Immature natural killer cell (primary cell): ENCODE measurements around the gene APLN. TPM values are rescaled to one million over a fixed set of nuclear protein-coding genes. Genes with fewer than 3 reads are reported as not detected.

Experiments used
- DNase-seq, 3 donors: peaks; one replicate each; pipeline ENCODE4 v3.0.0; 2022; ENCODE audit warnings: mixed read lengths in 1 of 3
- H3K27ac Mint-ChIP-seq, 6 donors: one replicate each; pipeline ENCODE4 v1.8.0; 2020; ENCODE audit warnings: mixed read lengths in 6 of 6, mild to moderate bottlenecking in 5 of 6, inconsistent platforms in 4 of 6, moderate library complexity in 3 of 6
- H3K27me3 Mint-ChIP-seq, 3 donors: one replicate each; pipeline ENCODE4 v1.8.0; 2020 to 2021; ENCODE audit warnings: low read depth in 3 of 3, mild to moderate bottlenecking in 3 of 3, mixed read lengths in 3 of 3, moderate library complexity in 3 of 3, inconsistent platforms in 1 of 3
- H3K36me3 Mint-ChIP-seq, 3 donors: one replicate each; pipeline ENCODE4 v1.8.0; 2020; ENCODE audit warnings: mixed read lengths in 3 of 3, inconsistent platforms in 2 of 3, mild to moderate bottlenecking in 2 of 3
- H3K4me1 Mint-ChIP-seq, 2 donors: one replicate each; pipeline ENCODE4 v1.8.0; 2020; ENCODE audit warnings: inconsistent platforms in 2 of 2, mild to moderate bottlenecking in 2 of 2, mixed read lengths in 2 of 2, moderate library complexity in 1 of 2
- H3K4me3 Mint-ChIP-seq, 5 donors: one replicate each; pipeline ENCODE4 v1.8.0; 2020; ENCODE audit warnings: mild to moderate bottlenecking in 5 of 5, mixed read lengths in 5 of 5, inconsistent platforms in 3 of 5, moderate library complexity in 3 of 5
- H3K9me3 Mint-ChIP-seq, 6 donors: one replicate each; pipeline ENCODE4 v1.8.0; 2020; ENCODE audit warnings: mild to moderate bottlenecking in 6 of 6, mixed read lengths in 6 of 6, inconsistent platforms in 4 of 6, moderate library complexity in 3 of 6
- polyA plus RNA-seq, 3 donors: library from polyadenylated mRNA; unstranded; fragments of 300-500 nt; fragmentation: Illumina TruSeq; gene quantifications; one replicate each; pipeline ENCODE4 v1.2.3, GENCODE V29; 2021

Gene APLN
- not detected for polyA plus RNA-seq

- Mint-ChIP-seq H3K36me3 (no peaks in the 10 kb centered on the region), H3K27ac (no peak within 1 kb of the TSS), H3K4me1 (peaks cover 0 to 5% of the 10 kb centered on the region in 2 donors), H3K9me3 (no peaks in the 10 kb centered on the region), H3K4me3 (peak within 1 kb of the TSS; percentile 53 to 68 (median 54)), H3K27me3 (peaks cover 5 to 12% (median 8%) of the 10 kb centered on the region in 3 donors)
- DNase-seq = peak; percentile 20 to 28 (median 25)
Measured at GRCh38 chrX:129654652-129655546, at the start of gene APLN. Gene APLN, minus strand, starts transcription at chrX:129654956. Its CDS starts 326 bp downstream, at chrX:129654630.

GRCh38 chrX:129704491-129704890, 49.7 kb upstream of the APLN start:
- Mint-ChIP-seq H3K27ac (no peak overlapping the region), H3K9me3 (peaks cover 0 to 3% (median 0%) of the 10 kb centered on the region in 6 donors), H3K36me3 (no peaks in the 10 kb centered on the region), H3K27me3 (peaks cover 1 to 6% (median 3%) of the 10 kb centered on the region in 3 donors), H3K4me1 (no peaks in the 10 kb centered on the region), H3K4me3 (no peak overlapping the region)
- DNase-seq = no peak

- no peak for DNase-seq
- Mint-ChIP-seq H3K4me1 (no peaks in the 10 kb centered on the region), H3K27me3 (peaks cover 0 to 2% (median 0%) of the 10 kb centered on the region in 3 donors), H3K4me3 (no peak overlapping the region), H3K27ac (no peak overlapping the region), H3K36me3 (no peaks in the 10 kb centered on the region), H3K9me3 (no peaks in the 10 kb centered on the region)
Measured at GRCh38 chrX:129701624-129702069, 46.9 kb upstream of the APLN start.

- H3K27ac Mint-ChIP-seq = no peak overlapping the region
- H3K36me3 Mint-ChIP-seq = no peaks in the 10 kb centered on the region
- H3K27me3 Mint-ChIP-seq = peaks cover 0 to 5% (median 4%) of the 10 kb centered on the region in 3 donors
- no peak overlapping the region for H3K4me3 Mint-ChIP-seq
- no peaks in the 10 kb centered on the region for H3K4me1 Mint-ChIP-seq
- DNase-seq = no peak
- no peaks in the 10 kb centered on the region for H3K9me3 Mint-ChIP-seq
Measured at GRCh38 chrX:129700536-129700935, 45.8 kb upstream of the APLN start.

- Mint-ChIP-seq H3K27me3 (peaks cover 3 to 5% (median 4%) of the 10 kb centered on the region in 3 donors), H3K27ac (no peak overlapping the region), H3K36me3 (no peaks in the 10 kb centered on the region), H3K4me3 (no peak overlapping the region), H3K4me1 (no peaks in the 10 kb centered on the region), H3K9me3 (no peaks in the 10 kb centered on the region)
- DNase-seq = no peak
Measured at GRCh38 chrX:129698150-129698549, 43.4 kb upstream of the APLN start.

- no peak overlapping the region for H3K27ac Mint-ChIP-seq
Measured at GRCh38 chrX:129697204-129697829, 42.6 kb upstream of the APLN start.

GRCh38 chrX:129696463-129697155, 41.9 kb upstream of the APLN start:
- Mint-ChIP-seq H3K4me1 (no peaks in the 10 kb centered on the region), H3K36me3 (no peaks in the 10 kb centered on the region), H3K27me3 (peaks cover 3 to 5% (median 3%) of the 10 kb centered on the region in 3 donors), H3K9me3 (no peaks in the 10 kb centered on the region), H3K27ac (peak overlapping the region in 1 of 6 donors; percentile 73), H3K4me3 (no peak overlapping the region)
- DNase-seq = no peak

More at GRCh38 chrX:129697204-129697829, 42.6 kb upstream of the APLN start:
- no peak overlapping the region for H3K4me3 Mint-ChIP-seq
- H3K27me3 Mint-ChIP-seq = peaks cover 3 to 5% (median 5%) of the 10 kb centered on the region in 3 donors
- H3K36me3 Mint-ChIP-seq = no peaks in the 10 kb centered on the region
- no peak for DNase-seq
- no peaks in the 10 kb centered on the region for H3K4me1 Mint-ChIP-seq
- H3K9me3 Mint-ChIP-seq = no peaks in the 10 kb centered on the region

- no peaks in the 10 kb centered on the region for H3K4me1 Mint-ChIP-seq
- H3K27me3 Mint-ChIP-seq = peaks cover 3 to 5% (median 3%) of the 10 kb centered on the region in 3 donors
- H3K36me3 Mint-ChIP-seq = no peaks in the 10 kb centered on the region
- no peak for DNase-seq
- no peak overlapping the region for H3K27ac Mint-ChIP-seq
- H3K4me3 Mint-ChIP-seq = no peak overlapping the region
- no peaks in the 10 kb centered on the region for H3K9me3 Mint-ChIP-seq
Measured at GRCh38 chrX:129695937-129696336, 41.2 kb upstream of the APLN start.

- Mint-ChIP-seq H3K4me3 (no peak overlapping the region), H3K4me1 (no peaks in the 10 kb centered on the region), H3K36me3 (no peaks in the 10 kb centered on the region), H3K27ac (no peak overlapping the region), H3K27me3 (peaks cover 3 to 5% (median 3%) of the 10 kb centered on the region in 3 donors), H3K9me3 (no peaks in the 10 kb centered on the region)
- DNase-seq = no peak
Measured at GRCh38 chrX:129695535-129695934, 40.8 kb upstream of the APLN start.

GRCh38 chrX:129694805-129695204, 40.0 kb upstream of the APLN start:
- no peaks in the 10 kb centered on the region for H3K36me3 Mint-ChIP-seq
- DNase-seq = no peak
- no peaks in the 10 kb centered on the region for H3K4me1 Mint-ChIP-seq
- H3K4me3 Mint-ChIP-seq = no peak overlapping the region
- H3K27ac Mint-ChIP-seq = no peak overlapping the region
- no peaks in the 10 kb centered on the region for H3K9me3 Mint-ChIP-seq
- peaks cover 3 to 5% (median 3%) of the 10 kb centered on the region in 3 donors for H3K27me3 Mint-ChIP-seq

GRCh38 chrX:129693354-129693753, 38.6 kb upstream of the APLN start:
- Mint-ChIP-seq H3K4me1 (no peaks in the 10 kb centered on the region), H3K27ac (no peak overlapping the region)

GRCh38 chrX:129690435-129690834, 35.7 kb upstream of the APLN start:
- H3K4me1 Mint-ChIP-seq = no peaks in the 10 kb centered on the region
- peaks cover 0 to 5% (median 1%) of the 10 kb centered on the region in 3 donors for H3K27me3 Mint-ChIP-seq
- H3K27ac Mint-ChIP-seq = no peak overlapping the region
- no peak for DNase-seq
- H3K4me3 Mint-ChIP-seq = no peak overlapping the region
- no peaks in the 10 kb centered on the region for H3K36me3 Mint-ChIP-seq
- no peaks in the 10 kb centered on the region for H3K9me3 Mint-ChIP-seq

More at GRCh38 chrX:129693354-129693753, 38.6 kb upstream of the APLN start:
- H3K36me3 Mint-ChIP-seq = no peaks in the 10 kb centered on the region
- peaks cover 3 to 5% (median 3%) of the 10 kb centered on the region in 3 donors for H3K27me3 Mint-ChIP-seq
- H3K4me3 Mint-ChIP-seq = no peak overlapping the region
- no peak for DNase-seq
- no peaks in the 10 kb centered on the region for H3K9me3 Mint-ChIP-seq

GRCh38 chrX:129689796-129690195, 35.0 kb upstream of the APLN start:
- Mint-ChIP-seq H3K4me3 (no peak overlapping the region), H3K9me3 (no peaks in the 10 kb centered on the region), H3K27ac (no peak overlapping the region), H3K36me3 (no peaks in the 10 kb centered on the region), H3K27me3 (peaks cover 0 to 4% (median 1%) of the 10 kb centered on the region in 3 donors), H3K4me1 (no peaks in the 10 kb centered on the region)
- DNase-seq = no peak

GRCh38 chrX:129688097-129688496, 33.3 kb upstream of the APLN start:
- Mint-ChIP-seq H3K9me3 (no peaks in the 10 kb centered on the region), H3K27ac (no peak overlapping the region), H3K4me1 (no peaks in the 10 kb centered on the region), H3K4me3 (no peak overlapping the region), H3K36me3 (no peaks in the 10 kb centered on the region), H3K27me3 (peaks cover 0 to 4% (median 1%) of the 10 kb centered on the region in 3 donors)
- no peak for DNase-seq
